HG03060 (cell line): ENCODE results near the gene TNIP3.

Experiments
- ATAC-seq: cut with Tn5 transposase; IDR thresholded peaks from one replicate; pipeline ENCODE4 v1.9.1; 2021; ENCODE audit warnings: low read depth, moderate number of reproducible peaks; ENCODE audit not compliant: unreplicated experiment

TNIP3 gene

GRCh38 chr4:121140716-121141460, 23.2 kb downstream of the TNIP3 start:
- ATAC-seq: no peak

GRCh38 chr4:121139533-121140222, 24.4 kb downstream of the TNIP3 start:
- ATAC-seq: peak; percentile 73

GRCh38 chr4:121138039-121138825, 25.9 kb downstream of the TNIP3 start:
- peak; percentile 32 for ATAC-seq

GRCh38 chr4:121130326-121130660, 33.8 kb downstream of the TNIP3 start:
- ATAC-seq: no peak

- no peak for ATAC-seq
Observed at GRCh38 chr4:121129606-121130325, 34.4 kb downstream of the TNIP3 start.

- no peak for ATAC-seq
Observed at GRCh38 chr4:121127100-121127499, 37.0 kb downstream of the TNIP3 start.

GRCh38 chr4:121126449-121127006, 37.6 kb downstream of the TNIP3 start:
- no peak for ATAC-seq

GRCh38 chr4:121125498-121125885, 38.6 kb downstream of the TNIP3 start:
- no peak for ATAC-seq

- ATAC-seq: no peak
Observed at GRCh38 chr4:121122661-121123060, 41.5 kb downstream of the TNIP3 start.

GRCh38 chr4:121119715-121120114, 44.4 kb downstream of the TNIP3 start:
- ATAC-seq: no peak

GRCh38 chr4:121118344-121118743, 45.8 kb downstream of the TNIP3 start:
- ATAC-seq: no peak

GRCh38 chr4:121114756-121115155, 49.4 kb downstream of the TNIP3 start:
- no peak for ATAC-seq

GRCh38 chr4:121112530-121112929, 51.6 kb downstream of the TNIP3 start:
- no peak for ATAC-seq

GRCh38 chr4:121108557-121108956, 55.6 kb downstream of the TNIP3 start:
- ATAC-seq: no peak

- no peak for ATAC-seq
Observed at GRCh38 chr4:121107507-121107906, 56.6 kb downstream of the TNIP3 start.

- ATAC-seq: no peak
Observed at GRCh38 chr4:121100093-121100775, 63.9 kb downstream of the TNIP3 start.

GRCh38 chr4:121098266-121098665, 65.9 kb downstream of the TNIP3 start:
- no peak for ATAC-seq

- ATAC-seq: no peak
Observed at GRCh38 chr4:121096629-121097028, 67.5 kb downstream of the TNIP3 start.

- ATAC-seq: no peak
Observed at GRCh38 chr4:121096191-121096590, 67.9 kb downstream of the TNIP3 start.
